GM11168 (cell line): ENCODE data around the gene JMJD7.

Source experiments
- in situ Hi-C: fragments of 300-500 bp; cut with MboI; formaldehyde crosslinking; loops from one replicate; pipeline ENCODE4 v1.12.0; 2022; ENCODE audit warnings: low sequenced_read_pairs; ENCODE audit not compliant: unreplicated experiment

The JMJD7 gene

DNA sequence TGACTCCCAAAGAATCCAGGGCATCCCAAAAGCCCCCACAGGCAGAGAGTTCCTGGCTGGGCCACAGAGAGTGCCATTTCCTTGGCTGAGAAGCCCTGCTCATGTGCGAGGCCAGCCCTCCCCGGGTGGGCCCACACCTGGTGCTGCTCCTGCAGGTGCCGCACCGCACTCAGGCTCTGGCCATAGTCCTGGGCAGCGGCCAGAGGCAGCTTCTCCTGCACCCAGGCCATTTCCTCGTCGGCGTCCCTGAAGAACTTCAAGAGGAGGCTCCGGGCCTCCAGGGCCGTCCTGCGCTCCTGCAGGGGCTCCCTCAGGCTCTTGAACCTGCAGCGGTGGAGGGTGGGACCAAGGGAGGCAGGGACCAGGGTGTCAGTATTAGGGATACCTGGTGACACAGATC is 28.8 kb downstream of the JMJD7 start:
- in situ Hi-C loops, result no loop called here

DNA sequence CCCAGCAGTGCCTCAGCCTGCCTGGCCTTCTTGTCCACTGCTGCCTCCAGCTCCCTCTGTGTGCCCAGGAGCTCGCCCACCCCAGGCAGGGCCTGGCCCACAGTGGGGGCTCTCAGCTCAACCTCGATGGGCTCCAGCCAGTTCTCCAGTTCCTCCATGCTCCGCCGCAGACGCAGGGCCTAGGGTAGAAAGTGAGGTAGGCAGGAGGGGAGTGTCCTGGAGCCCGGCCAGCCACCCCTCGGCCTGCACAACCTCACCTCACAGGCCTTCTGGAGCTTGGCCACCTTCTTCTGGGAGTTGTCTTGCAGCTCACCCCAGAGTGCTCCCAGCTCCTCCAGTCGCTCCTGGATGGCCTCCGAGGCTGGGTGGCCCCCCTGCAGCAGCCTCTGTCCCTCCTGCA is 29.4 kb downstream of the JMJD7 start:
- in situ Hi-C loops, result no loop called here

DNA sequence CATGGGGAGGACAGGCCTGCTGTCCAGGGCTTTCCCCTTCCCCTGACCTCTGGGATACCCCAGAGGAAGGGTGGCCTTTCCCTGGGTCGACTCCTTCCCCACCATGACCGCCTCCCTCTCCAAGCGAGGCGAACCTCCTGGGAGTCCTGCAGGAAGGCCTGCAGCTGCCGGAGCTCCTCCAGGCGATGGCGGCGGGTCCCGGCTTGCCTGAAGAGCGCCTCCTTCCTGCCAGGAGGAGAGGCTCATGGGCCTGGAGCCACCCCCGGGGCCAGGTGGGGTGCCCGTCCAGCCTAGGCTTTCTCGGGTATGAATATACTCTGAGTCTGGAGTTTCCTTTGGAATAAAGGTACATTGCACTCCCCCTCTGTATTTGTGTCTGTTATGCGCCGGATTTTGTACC is 30.9 kb downstream of the JMJD7 start:
- in situ Hi-C loops, result no loop called here

DNA sequence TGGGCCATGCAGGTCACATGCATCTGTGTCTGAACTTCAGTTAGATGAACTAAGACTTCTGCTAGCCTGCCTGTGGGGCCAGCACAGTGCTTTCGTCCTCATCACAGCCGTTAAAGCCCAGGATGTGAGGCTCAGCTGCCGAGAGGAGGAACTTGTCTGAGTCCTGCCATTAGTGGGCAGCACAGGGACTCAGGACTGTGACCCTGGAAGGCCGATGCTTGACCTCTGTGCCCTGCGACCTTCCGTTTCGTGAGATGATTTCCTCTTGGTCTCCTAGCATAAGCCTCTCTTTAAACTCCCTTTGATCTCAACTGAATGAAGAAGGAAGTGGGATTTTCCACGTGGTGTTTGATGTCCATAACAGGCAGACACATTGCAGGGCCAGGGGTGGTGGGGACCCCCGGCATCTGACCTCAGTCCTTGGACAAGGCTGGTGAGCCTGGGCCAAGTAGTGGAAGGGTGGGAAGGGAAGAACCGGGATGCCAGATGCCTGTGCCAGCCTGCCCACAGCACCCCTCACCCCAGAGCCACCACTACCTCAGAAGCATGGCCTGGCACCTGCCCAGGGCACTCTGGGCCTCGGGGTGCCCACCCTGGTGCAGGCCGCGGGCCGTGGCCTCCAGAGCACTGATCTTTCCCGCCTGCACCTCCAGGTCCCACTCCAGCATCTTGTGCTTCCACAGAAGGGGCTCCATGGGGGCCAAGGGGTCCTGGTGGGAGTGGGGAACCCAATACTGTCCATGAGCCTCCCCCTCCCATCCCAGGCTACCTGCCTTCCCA is 32.3 kb downstream of the JMJD7 start:
- in situ Hi-C loops, result no loop called here

DNA sequence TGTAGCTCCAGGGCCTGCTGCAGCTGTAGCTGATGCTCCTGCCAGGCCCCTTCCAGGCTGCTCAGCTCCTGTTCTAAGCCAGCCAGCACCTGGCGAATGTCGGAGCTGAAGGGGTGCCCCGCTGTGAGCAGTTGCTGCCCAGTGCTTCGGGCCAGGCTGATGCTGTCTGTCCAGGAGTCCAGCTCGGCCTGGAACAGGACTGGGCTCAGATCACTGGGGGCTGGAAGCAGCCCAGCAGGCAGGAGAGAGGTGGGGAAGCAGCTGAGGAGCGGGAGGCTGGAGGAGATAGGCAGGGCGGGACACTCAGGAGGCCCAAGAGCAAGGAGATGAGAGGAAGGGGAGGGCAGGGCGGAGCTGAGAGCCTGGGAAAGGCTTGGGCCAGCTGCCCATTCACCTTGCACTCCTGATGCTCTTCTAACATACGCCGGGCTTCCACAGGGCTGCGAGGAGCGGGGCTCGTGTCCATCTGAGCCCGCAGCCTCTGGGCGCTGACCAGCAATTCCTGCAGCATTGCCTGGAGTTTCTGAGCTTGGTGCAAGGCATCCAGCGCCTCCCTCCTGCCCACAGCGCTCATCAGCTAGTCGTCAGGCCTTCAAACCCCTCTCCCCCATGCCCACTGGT is 34.0 kb downstream of the JMJD7 start:
- in situ Hi-C loops, result no loop called here

DNA sequence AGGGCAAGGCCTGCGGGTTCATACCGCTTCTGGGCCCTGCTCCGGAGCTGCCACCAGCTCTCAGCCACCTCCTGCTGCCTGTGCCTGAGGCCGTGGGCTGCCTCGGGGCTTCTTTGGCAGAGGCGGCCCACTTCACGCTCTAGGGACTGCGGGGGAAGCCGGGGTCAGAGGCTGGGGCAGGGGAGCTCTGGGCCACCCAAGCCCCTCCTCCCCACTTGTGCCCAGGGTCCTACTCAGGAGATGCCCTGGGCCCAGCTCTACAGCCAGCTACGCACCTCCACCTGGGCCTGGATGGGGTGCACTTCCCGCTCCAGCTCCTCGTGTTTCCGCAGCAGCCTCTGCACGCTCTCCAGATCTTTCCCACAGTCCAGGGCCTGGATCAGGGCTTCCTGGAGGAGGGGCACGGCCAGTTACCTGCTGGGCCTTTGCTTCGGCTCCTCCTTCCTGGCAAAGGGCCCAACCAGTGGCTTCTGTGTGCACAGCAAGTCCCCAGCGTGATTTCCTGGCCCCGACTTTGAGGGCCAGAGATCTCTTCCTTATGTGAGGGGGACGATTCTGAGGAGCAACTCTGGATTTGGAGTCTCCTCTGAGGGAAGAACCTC is 34.7 kb downstream of the JMJD7 start:
- in situ Hi-C loops, result no loop called here

DNA sequence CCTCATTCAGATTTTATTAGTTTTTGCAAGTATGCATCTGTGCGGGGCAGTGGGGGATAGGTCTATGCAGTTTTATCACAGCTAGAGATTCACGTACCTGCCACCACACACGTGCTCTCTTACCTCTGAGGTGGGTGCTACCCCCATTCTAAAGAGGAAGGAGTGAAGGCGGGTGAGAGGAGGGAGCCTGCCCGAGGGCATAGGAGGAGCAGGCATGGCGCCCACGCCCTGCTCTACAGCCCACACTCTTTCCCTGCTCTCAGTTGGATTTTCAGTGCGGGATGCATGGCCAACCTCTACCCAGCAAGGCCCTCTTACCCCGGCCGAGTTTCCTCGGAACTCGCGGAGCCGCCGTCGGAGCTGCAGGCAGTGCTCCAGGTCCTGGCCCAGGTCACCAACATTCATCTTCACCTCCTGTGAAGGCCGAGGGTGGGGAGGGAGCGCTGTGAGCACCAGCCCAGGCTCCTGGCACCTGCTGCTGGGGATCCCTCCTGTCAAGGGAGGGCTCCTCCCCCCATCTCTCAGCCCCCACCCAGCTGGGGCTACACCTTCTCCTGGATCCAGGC is 37.7 kb downstream of the JMJD7 start:
- in situ Hi-C loops, result no loop called here

DNA sequence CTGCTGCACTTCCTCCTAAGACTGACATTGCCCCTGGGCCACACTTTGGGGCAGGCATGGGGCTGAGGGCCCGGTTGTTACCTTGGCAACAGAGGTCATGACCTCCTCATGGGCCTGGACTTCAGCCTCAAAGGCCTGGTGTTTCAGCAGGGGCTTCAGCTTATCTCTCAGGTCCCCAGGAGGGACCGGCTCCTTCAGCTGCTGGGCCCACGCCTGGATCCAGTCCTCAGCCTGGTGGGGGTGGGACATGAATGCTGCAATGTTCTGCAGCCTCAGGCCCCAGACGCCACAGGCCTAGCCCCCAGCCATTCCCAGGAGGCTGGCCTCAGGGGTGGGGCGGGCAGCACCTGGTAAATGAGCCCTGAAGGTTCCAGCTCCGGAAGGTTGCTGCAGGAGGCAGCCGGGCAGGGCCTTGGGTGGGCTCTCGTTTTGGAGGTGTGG is 38.4 kb downstream of the JMJD7 start:
- in situ Hi-C loops, result no loop called here

DNA sequence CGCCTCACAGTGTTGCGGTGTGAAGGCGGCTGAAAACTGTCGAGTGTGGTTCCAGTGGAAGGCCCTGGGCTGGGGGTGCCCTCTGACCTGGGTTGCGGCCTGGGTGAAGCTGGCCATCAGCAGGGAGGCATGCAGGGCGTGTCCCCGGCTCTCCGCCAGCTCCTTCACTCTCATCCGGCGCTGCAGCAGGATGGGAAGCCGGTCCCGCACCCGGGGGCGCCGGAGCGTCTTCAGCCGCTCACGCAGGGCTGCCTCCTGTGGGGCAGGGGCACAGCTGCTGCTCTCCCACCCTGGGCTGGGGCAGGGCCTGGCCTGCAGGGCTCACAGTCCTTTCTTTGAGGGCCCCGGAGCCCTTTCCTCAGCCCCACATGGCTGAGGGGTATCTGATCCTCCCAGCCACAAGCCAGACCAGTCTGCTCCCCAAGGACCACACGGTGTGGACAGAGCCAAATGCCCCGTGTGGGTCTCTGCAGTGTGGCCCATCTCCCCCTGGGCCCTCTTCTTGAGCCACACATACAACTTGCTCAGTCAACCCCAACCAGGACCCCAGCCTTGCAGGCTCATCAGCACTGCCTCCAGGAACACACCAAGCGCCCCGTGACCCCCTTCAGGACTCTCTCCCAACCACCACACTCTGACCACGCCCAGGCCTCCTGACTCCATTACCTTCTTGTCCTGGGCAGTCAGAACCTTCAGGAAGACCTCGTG is 39.1 kb downstream of the JMJD7 start:
- in situ Hi-C loops, result no loop called here

DNA sequence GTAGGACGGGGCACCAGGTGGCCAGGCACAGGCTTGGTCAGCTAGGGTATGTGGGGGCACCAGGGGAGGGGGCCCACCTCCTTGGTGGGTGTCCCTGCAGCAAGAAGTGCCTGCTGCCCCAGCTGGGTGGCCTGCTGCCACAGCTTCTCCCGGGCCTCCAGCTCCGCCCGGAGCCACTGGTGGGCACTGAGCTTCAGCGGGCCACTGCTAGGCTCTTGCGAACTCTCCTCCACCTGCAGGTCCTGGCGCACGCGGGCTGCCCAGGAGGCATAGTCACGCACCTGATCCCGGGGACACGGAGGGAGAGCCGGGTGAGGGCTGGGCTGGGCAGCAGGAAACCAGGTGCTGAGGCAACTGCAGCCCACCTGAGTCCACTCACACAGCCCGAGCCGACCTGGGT is 40.4 kb downstream of the JMJD7 start:
- in situ Hi-C loops, result no loop called here

DNA sequence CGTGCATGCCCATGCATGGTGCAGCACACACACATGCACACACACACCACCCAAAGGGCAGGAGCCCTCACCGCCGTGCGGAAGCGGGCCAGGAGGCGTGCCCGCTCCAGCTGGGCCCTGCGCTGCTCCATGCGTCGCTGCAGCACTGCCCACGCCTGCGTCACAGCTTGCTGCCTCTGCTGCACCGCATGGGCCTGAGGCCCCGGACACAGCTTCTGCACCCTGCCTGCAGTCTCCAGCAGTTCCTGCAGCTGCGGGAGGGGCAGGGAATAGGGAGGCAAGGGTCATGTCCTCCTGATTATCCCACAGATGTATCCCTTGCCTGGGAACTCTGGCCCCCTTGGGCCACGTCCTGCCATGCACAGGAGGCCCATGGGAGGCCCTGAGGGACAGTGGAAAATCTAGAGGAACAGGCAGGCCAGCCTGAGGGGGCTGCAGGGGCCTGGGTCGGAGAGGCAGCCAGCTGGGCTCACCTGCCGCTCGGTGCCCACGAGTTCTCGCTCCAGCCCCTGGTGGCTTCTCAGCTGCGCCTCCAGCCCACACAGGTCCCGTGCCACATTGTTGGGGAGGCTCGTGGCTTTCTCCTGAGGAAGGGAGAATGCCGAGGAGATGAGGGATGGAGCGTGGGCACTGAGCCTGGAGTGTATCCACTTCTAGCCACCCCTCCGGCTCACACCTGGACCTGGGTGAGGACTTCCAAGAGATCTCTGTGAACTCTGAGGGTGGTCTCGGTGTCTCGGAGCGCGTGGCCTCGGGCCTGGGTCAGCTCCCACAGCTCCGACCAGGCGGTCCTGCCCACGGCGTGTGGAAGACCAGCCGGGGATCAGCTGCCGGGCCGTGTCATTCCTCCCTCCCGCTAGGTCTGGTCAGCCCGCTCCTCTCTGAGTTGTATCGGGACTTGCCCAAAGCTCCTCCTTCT is 42.1 kb downstream of the JMJD7 start:
- in situ Hi-C loops, result no loop called here

DNA sequence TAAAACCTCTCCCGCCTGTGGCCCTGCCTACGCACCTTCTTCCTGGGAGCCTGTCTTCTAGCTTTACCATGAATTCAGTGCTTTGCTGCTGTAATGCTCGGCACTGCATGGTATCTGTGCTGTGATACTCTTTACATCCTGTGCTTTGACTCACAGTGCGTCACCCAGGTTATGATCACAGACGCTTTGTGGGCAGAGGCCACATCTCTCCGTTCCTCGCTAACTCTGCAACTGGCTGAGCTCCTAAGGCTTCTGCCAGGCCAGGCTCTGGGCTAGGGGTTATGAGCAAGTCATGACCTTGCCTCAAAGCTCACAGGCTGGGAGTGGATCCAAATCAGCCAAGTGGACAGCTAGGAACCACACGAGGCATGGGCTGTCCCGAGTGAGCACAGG is 42.8 kb downstream of the JMJD7 start:
- in situ Hi-C loops, result no loop called here

DNA sequence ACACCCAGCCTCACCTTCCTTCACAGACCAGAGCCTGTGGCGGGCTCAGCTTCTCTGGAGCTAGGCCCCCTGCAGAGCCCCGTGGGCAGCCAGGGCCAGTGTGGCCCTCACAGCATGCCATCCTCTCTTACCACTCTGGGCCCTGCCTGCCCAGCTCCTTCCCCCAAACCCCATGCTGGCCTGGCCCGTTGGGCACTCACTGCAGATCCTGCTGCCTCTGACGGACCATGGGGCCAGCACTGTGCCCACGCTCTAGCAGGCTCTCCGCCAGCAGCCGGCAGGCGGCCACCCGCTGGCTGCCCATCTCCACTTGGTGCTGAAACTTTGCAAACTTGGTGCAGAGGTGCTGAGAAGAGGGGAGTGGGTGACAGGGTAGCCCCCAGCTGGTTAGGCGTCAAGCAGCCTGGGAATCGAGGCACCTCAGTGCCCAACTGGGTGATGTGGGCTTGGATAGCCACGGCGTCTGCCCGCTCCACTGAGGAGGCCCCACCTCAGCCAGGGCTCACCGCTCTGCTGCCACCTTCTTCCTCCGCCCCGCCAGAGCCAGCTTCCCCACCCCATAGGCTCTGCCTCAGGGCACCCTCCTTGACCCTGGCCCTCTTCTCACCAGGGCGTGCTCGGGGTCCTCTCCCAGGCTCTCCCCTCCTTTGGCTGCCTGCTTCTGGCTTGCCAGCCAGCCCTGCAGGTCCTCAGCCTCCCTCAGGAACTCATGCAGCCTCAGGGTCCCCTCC is 43.4 kb downstream of the JMJD7 start:
- in situ Hi-C loops, result no loop called here

DNA sequence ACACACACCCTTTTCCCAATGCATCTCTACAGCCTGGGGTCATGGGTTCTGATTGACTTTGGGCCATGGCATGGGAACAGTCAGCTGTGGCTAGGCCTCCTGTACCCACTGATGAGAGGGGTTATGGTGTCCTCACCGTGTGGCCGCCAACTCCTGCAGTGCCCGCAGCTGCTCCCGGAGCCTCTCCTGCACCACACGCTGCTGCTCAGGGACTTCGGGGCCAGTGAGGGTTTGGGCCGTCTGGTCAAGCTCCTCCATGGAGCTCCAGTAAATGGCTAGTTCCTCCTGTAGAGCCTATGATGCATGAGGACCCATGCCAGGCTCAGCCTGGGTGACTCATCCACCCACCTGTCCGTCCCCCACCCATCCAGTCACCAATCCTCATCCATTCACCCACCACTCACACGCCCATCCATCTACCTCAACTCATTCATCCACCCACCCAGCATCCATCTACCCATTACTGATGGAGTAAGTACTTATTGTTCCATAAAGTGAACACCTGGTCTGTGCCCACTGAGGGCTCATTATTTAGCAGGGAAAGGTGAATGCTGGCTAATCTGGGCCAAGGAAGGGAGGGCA is 44.4 kb downstream of the JMJD7 start:
- in situ Hi-C loops, result no loop called here

DNA sequence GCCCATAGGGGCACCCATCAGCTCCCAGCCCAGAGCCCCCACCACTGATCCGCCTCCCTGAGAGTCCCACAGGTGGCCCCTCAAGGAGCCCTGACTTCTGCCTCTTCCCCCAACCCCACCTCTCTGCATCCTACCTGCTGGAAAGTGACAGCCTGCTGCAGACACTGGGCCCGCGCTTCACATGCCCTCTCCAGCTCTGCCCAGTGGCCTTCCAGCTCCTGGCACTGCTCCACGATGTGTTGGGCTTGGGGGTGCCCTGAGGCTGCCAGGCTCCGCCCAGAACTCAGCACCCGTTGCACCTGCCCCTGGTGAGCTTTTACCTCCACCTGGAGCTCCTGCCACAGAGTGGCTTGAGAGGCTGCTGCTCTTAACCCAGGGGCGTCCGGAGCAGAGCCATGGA is 45.8 kb downstream of the JMJD7 start:
- in situ Hi-C loops, result no loop called here

DNA sequence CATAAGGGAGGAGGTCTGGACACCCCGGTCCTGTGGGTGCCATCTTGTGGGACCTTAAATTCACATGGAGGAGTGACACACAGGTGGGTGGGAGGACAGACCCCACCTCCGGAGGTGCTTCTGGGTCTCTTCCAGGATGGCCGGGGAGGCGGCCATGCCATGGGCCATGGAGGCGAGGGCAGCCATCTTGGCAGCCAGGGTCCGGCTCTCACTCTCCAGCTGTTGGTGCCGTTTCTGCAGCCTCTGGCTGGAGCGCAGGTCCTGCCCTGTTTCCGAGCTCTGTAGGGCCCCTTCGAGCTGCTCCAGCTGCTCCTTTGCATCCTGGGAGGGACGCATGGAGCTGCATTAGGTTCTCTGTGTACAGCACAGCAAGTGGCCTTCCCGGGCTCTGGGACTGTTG is 46.8 kb downstream of the JMJD7 start:
- in situ Hi-C loops, result no loop called here

DNA sequence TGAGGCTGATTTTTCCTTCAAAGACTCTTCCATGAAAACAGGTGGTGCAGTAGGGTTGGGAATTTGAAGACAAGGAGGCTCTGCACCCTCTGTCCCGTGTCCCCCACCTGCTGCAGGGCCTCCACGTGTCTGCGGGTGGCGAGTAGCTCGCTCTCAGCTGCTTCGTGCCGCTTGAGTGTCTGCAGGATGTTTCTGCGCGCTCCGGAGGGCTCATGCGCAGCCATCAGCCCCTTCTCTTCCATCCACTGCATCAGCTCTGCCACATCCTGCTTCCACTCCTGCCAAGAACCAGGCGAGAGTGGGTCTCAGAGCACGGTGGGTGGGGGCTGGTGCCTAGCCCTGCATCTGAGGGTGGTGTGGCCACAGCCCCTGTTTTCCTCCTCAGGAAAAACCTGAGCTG is 48.1 kb downstream of the JMJD7 start:
- in situ Hi-C loops, result no loop called here

DNA sequence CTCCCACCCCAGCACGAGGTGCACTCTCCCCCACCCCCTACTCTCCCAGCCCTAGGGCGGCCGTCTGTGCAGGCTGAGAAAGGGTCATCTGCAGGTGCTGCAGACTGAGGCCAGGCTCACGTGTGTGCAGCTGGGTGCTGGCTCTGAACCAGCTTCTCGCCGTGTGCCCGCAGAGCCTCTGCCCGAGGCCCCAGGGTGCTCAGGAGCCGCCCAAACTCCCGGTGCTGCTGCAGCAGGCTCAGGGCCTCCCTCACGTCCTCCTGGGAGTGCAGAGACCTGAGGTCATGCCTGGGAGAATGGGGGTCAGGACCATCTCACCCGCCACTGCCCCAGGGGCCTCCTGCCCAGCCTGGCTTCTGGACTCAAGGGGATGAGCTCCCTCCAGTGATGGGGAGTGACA is 48.8 kb downstream of the JMJD7 start:
- in situ Hi-C loops, result no loop called here
